Astrocyte (in vitro differentiated cells and primary cell): ENCODE data around the gene ZC3H7A. TPM values are rescaled to one million over a fixed set of nuclear protein-coding genes. Genes with fewer than 3 reads are reported as not detected.

Source experiments
- DNase-seq: peaks from one replicate; pipeline ENCODE4 v3.0.0-alpha.2; 2010; ENCODE audit warnings: low read depth
- FAIRE-seq: peaks from 2 replicates; lab custom pipeline; 2011; peaks lifted over from hg19 to GRCh38; lab: Jason Lieb, UNC
- H2AFZ ChIP-seq: 2 replicates; pipeline ENCODE4 v1.6.0; 2012; ENCODE audit warnings: low read depth, low read length, inconsistent platforms
- H3K27ac ChIP-seq: 2 replicates; pipeline ENCODE4 v1.5.1; 2011; ENCODE audit warnings: low read depth, low read length, inconsistent platforms
- H3K27me3 ChIP-seq: 2 replicates; pipeline ENCODE4 v1.6.0; 2011; ENCODE audit warnings: low read length, inconsistent platforms; ENCODE audit not compliant: insufficient read depth
- H3K36me3 ChIP-seq: 2 replicates; pipeline ENCODE4 v1.5.1; 2011; ENCODE audit warnings: low read length, inconsistent platforms; ENCODE audit not compliant: insufficient read depth
- H3K4me1 ChIP-seq: 2 replicates; pipeline ENCODE4 v1.5.1; 2011; ENCODE audit warnings: low read length, inconsistent platforms; ENCODE audit not compliant: insufficient read depth
- H3K4me2 ChIP-seq: 2 replicates; pipeline ENCODE4 v1.6.0; 2012; ENCODE audit warnings: low read length, inconsistent platforms
- H3K4me3 ChIP-seq: 2 replicates; pipeline ENCODE4 v1.5.1; 2011; ENCODE audit warnings: low read depth, mild to moderate bottlenecking, low read length, inconsistent platforms; ENCODE audit not compliant: insufficient read depth
- H3K79me2 ChIP-seq: 2 replicates; pipeline ENCODE4 v1.6.0; 2012; ENCODE audit warnings: mild to moderate bottlenecking, low read length, inconsistent platforms; ENCODE audit not compliant: insufficient read depth
- H3K9ac ChIP-seq: 2 replicates; pipeline ENCODE4 v1.6.0; 2012; ENCODE audit warnings: mild to moderate bottlenecking, low read length, inconsistent platforms
- H3K9me3 ChIP-seq: 2 replicates; pipeline ENCODE4 v1.5.1; 2012; ENCODE audit warnings: low read depth, mild to moderate bottlenecking, low read length, inconsistent platforms; ENCODE audit not compliant: insufficient read depth
- H4K20me1 ChIP-seq: 2 replicates; pipeline ENCODE4 v1.6.0; 2012; ENCODE audit warnings: low read length, inconsistent platforms; ENCODE audit not compliant: insufficient read depth
- H3K27ac Mint-ChIP-seq: one replicate; pipeline ENCODE4 v1.8.0; 2021; ENCODE audit warnings: mild to moderate bottlenecking, mixed read lengths; ENCODE audit not compliant: unreplicated experiment
- H3K27me3 Mint-ChIP-seq: one replicate; pipeline ENCODE4 v1.8.0; 2021; ENCODE audit warnings: low read depth, mixed read lengths; ENCODE audit not compliant: unreplicated experiment
- H3K36me3 Mint-ChIP-seq: one replicate; pipeline ENCODE4 v1.8.0; 2021; ENCODE audit warnings: low read depth, mixed read lengths; ENCODE audit not compliant: unreplicated experiment
- H3K4me1 Mint-ChIP-seq: one replicate; pipeline ENCODE4 v1.8.0; 2021; ENCODE audit warnings: low read depth, mixed read lengths; ENCODE audit not compliant: unreplicated experiment
- H3K4me3 Mint-ChIP-seq: one replicate; pipeline ENCODE4 v1.8.0; 2021; ENCODE audit warnings: mild to moderate bottlenecking, moderate library complexity, mixed read lengths; ENCODE audit not compliant: unreplicated experiment
- H3K9me3 Mint-ChIP-seq: one replicate; pipeline ENCODE4 v1.8.0; 2021; ENCODE audit warnings: mild to moderate bottlenecking, mixed read lengths; ENCODE audit not compliant: unreplicated experiment
- EZH2 ChIP-seq: IDR thresholded peaks from 2 replicates; pipeline ENCODE4 v1.6.1; 2012; ENCODE audit warnings: mild to moderate bottlenecking, low read length, inconsistent platforms; ENCODE audit not compliant: insufficient read depth
- total RNA-seq: library from RNA; stranded (reverse); gene quantifications from 2 replicates; pipeline ENCODE4 v1.2.1, GENCODE V29; 2021
- TF ChIP-seq, protein P1 (sequence below): IDR thresholded peaks from 2 replicates; pipeline ENCODE4 v1.5.1; 2011; ENCODE audit warnings: low read depth, mild to moderate bottlenecking, inconsistent platforms, low read length, moderate library complexity; ENCODE audit not compliant: insufficient read depth

Gene ZC3H7A
- total RNA-seq, 1 donor from 2014 or later = 68.7 TPM

DNA sequence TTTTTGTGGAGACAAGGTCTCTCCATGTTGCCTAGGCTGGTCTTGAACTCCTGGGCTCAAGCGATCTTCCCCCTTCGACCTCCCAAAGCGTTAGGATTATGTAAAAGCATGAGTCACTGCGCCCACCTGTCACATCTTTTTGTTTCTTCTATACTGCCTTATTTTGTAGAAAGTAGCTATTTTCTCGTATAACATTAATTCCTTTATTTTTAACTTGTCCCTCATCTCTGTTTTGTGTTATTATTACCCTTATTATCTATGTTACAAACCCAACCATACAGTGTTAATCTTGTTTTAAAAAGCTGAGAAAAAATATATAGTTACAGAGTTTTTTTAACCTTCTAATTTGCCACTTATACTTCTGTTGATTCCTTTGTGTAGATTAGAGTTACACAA lies 53.0 kb downstream of the ZC3H7A start:
- DNase-seq = no peak
- Mint-ChIP-seq H3K27ac (peak overlapping the region; percentile 87), H3K4me3 (peak overlapping the region; percentile 81), H3K27me3 (no peaks in the 10 kb centered on the region), H3K4me1 (peaks cover 14% of the 10 kb centered on the region), H3K9me3 (no peaks in the 10 kb centered on the region), H3K36me3 (no peaks in the 10 kb centered on the region)
- TF ChIP-seq, protein P1, sequence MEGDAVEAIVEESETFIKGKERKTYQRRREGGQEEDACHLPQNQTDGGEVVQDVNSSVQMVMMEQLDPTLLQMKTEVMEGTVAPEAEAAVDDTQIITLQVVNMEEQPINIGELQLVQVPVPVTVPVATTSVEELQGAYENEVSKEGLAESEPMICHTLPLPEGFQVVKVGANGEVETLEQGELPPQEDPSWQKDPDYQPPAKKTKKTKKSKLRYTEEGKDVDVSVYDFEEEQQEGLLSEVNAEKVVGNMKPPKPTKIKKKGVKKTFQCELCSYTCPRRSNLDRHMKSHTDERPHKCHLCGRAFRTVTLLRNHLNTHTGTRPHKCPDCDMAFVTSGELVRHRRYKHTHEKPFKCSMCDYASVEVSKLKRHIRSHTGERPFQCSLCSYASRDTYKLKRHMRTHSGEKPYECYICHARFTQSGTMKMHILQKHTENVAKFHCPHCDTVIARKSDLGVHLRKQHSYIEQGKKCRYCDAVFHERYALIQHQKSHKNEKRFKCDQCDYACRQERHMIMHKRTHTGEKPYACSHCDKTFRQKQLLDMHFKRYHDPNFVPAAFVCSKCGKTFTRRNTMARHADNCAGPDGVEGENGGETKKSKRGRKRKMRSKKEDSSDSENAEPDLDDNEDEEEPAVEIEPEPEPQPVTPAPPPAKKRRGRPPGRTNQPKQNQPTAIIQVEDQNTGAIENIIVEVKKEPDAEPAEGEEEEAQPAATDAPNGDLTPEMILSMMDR = no peak
- TF ChIP-seq EZH2 = no peak
- H3K27ac ChIP-seq = no peak overlapping the region
- H3K4me1 ChIP-seq = peaks cover 12% of the 10 kb centered on the region
- no peak overlapping the region for H3K9ac ChIP-seq
- no peaks in the 10 kb centered on the region for H3K9me3 ChIP-seq
- H3K4me2 ChIP-seq = no peak overlapping the region
- no peaks in the 10 kb centered on the region for H3K27me3 ChIP-seq
- H3K36me3 ChIP-seq = peaks cover 10% of the 10 kb centered on the region
- no peak overlapping the region for H3K4me3 ChIP-seq
- FAIRE-seq = no peak
- H3K79me2 ChIP-seq = peaks cover 33% of the 10 kb centered on the region
- H4K20me1 ChIP-seq = peaks cover 26% of the 10 kb centered on the region
- no peak overlapping the region for H2AFZ ChIP-seq

GRCh38 chr16:11743308-11744074 lies 53.6 kb downstream of the ZC3H7A start:
- peak overlapping the region; percentile 80 for H3K27ac ChIP-seq
- H3K9me3 Mint-ChIP-seq = no peaks in the 10 kb centered on the region

More at GRCh38 chr16:11743308-11744074, 53.6 kb downstream of the ZC3H7A start:
- Histone ChIP-seq H3K4me3 (peak overlapping the region; percentile 98), H4K20me1 (peaks cover 32% of the 10 kb centered on the region), H2AFZ (peak overlapping the region; percentile 75), H3K9ac (peak overlapping the region; percentile 96), H3K9me3 (no peaks in the 10 kb centered on the region), H3K36me3 (peaks cover 7% of the 10 kb centered on the region), H3K4me2 (peak overlapping the region; percentile 99), H3K27me3 (no peaks in the 10 kb centered on the region), H3K4me1 (peaks cover 12% of the 10 kb centered on the region), H3K79me2 (peaks cover 39% of the 10 kb centered on the region)
- Mint-ChIP-seq H3K36me3 (peaks cover under 1% of the 10 kb centered on the region), H3K4me3 (peak overlapping the region; percentile 81), H3K27ac (peak overlapping the region; percentile 87), H3K27me3 (no peaks in the 10 kb centered on the region), H3K4me1 (peaks cover 14% of the 10 kb centered on the region)
- no peak for TF ChIP-seq EZH2
- TF ChIP-seq, protein P1 = no peak
- peak; percentile 37 for DNase-seq
- FAIRE-seq = no peak
